ENCODE data around the gene CCDC88C.

GRCh38 chr14:91373591-91374254 is 43.9 kb downstream of the CCDC88C start:
- TF ChIP-seq EZH2 (IDR thresholded peaks at IDR 0.05; ENCODE audit: low read length, unreplicated experiment) (no peak), CTCF (conservative IDR thresholded peaks at IDR 0.05; ENCODE audit: low read depth, low read length) (no peak), EZH2phosphoT487 (IDR thresholded peaks at IDR 0.05; ENCODE audit: borderline replicate concordance, low read length) (no peak)

Data from PC-3 (cell line).